Panc1 (cell line): ENCODE measurements around the gene NPL.

Experiments
- POLR2AphosphoS5 ChIP-seq: IDR thresholded peaks from 2 replicates; pipeline ENCODE4 v1.6.1; 2012; ENCODE audit warnings: mild to moderate bottlenecking, low read depth, low read length, moderate library complexity
- TF ChIP-seq, protein P1 (sequence below), 2 experiments: IDR thresholded peaks; 2 replicates each; pipeline ENCODE4 v1.6.1; 2011 to 2012; ENCODE audit warnings: low read depth in 2 of 2, control low read depth in 1 of 2, low read length in 1 of 2, mild to moderate bottlenecking in 1 of 2, moderate library complexity in 1 of 2; ENCODE audit not compliant: insufficient read depth in 1 of 2
- TF ChIP-seq, protein P2 (sequence below): fragments of 450-650 bp; IDR thresholded peaks from 2 replicates; pipeline ENCODE4 v1.5.1; 2017; ENCODE audit warnings: mild to moderate bottlenecking

DNA sequence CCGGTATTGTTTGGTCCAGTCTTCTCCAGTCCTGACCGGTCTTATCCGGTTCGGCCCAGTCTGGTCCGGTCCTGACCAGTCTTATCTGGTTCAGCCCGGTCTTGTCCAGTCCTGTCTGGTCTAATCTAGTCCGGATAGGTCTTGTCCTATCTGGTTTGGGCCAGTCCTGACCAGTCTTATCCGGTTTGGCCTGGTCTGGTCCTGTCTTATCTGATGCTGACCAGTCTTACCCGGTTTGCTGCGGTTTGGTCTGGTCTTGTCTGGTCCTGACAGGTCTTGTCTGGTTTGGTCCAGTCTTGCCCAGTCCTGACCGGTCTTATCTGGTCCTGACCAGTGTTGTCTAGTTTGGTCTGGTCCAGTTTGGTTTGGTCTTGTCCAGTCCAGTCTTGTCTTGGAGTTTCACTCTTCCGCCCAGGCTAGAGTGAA, 79.7 kb downstream of the NPL start:
- TF ChIP-seq, protein P1, sequence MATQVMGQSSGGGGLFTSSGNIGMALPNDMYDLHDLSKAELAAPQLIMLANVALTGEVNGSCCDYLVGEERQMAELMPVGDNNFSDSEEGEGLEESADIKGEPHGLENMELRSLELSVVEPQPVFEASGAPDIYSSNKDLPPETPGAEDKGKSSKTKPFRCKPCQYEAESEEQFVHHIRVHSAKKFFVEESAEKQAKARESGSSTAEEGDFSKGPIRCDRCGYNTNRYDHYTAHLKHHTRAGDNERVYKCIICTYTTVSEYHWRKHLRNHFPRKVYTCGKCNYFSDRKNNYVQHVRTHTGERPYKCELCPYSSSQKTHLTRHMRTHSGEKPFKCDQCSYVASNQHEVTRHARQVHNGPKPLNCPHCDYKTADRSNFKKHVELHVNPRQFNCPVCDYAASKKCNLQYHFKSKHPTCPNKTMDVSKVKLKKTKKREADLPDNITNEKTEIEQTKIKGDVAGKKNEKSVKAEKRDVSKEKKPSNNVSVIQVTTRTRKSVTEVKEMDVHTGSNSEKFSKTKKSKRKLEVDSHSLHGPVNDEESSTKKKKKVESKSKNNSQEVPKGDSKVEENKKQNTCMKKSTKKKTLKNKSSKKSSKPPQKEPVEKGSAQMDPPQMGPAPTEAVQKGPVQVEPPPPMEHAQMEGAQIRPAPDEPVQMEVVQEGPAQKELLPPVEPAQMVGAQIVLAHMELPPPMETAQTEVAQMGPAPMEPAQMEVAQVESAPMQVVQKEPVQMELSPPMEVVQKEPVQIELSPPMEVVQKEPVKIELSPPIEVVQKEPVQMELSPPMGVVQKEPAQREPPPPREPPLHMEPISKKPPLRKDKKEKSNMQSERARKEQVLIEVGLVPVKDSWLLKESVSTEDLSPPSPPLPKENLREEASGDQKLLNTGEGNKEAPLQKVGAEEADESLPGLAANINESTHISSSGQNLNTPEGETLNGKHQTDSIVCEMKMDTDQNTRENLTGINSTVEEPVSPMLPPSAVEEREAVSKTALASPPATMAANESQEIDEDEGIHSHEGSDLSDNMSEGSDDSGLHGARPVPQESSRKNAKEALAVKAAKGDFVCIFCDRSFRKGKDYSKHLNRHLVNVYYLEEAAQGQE (IDR thresholded peaks at IDR 0.05; ENCODE audit: insufficient read depth in 1 of 2, low read depth in 2 of 2, low read length in 1 of 2): no peak
- TF ChIP-seq POLR2AphosphoS5: no peak
- TF ChIP-seq, protein P2, sequence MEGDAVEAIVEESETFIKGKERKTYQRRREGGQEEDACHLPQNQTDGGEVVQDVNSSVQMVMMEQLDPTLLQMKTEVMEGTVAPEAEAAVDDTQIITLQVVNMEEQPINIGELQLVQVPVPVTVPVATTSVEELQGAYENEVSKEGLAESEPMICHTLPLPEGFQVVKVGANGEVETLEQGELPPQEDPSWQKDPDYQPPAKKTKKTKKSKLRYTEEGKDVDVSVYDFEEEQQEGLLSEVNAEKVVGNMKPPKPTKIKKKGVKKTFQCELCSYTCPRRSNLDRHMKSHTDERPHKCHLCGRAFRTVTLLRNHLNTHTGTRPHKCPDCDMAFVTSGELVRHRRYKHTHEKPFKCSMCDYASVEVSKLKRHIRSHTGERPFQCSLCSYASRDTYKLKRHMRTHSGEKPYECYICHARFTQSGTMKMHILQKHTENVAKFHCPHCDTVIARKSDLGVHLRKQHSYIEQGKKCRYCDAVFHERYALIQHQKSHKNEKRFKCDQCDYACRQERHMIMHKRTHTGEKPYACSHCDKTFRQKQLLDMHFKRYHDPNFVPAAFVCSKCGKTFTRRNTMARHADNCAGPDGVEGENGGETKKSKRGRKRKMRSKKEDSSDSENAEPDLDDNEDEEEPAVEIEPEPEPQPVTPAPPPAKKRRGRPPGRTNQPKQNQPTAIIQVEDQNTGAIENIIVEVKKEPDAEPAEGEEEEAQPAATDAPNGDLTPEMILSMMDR: no peak
